ENCODE data around the gene ATRNL1.
A peak's percentile ranks its signal among the peaks of the same experiment; 100 is the strongest.

The ATRNL1 gene

GRCh38 chr10:115895166-115895565 lies 802.0 kb downstream of the ATRNL1 start:
- no peak for DNase-seq (ENCODE audit: low read depth, low spot score)

- no peak for DNase-seq (ENCODE audit: low read depth, low spot score)
These were observed 805.1 kb downstream of the ATRNL1 start for GRCh38 chr10:115898242-115898641.

GRCh38 chr10:115902596-115902995 lies 809.4 kb downstream of the ATRNL1 start:
- DNase-seq (ENCODE audit: low read depth, low spot score) = no peak

DNA sequence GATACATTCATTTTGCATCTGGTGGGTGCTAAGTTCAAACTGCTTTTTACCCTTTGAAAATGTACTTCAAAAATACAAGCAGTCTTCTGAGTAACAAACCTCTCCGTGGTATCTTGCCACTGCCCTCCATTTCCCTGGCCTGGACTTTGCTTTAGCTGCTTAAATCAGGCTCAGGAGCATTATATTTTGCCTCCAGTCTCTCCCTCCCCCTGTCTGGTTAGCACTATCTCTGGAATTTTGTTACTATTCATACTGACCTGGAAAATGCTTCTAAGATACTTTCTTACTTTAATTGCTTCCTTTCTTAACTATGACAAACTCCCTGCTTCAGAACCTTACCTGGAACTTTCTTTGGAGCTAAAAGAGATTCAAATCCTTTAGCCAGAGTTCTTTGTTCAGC lies 810.0 kb downstream of the ATRNL1 start:
- DNase-seq (ENCODE audit: low read depth, low spot score) = no peak

DNA sequence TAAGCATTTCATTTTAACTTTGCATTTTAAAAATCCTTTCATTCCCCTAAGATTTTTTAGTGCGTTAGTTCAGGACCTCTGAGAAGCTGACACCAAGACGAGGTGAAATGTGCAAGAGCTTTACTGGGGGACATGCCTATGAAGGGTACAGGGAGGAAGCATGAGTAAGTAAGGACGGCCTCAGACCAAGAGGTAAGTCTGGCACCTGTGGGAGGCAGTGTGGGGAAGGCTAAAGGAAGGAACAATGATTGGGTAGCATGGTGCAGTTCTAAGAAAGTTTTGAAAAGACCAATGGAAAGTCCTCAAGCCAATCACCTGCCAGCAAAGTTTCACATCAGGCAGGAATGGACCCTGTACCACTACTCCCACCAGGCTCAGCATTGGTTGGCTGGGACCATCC lies 810.7 kb downstream of the ATRNL1 start:
- no peak for DNase-seq (ENCODE audit: low read depth, low spot score)

GRCh38 chr10:115909037-115909436 lies 815.9 kb downstream of the ATRNL1 start:
- no peak for DNase-seq (ENCODE audit: low read depth, low spot score)

DNA sequence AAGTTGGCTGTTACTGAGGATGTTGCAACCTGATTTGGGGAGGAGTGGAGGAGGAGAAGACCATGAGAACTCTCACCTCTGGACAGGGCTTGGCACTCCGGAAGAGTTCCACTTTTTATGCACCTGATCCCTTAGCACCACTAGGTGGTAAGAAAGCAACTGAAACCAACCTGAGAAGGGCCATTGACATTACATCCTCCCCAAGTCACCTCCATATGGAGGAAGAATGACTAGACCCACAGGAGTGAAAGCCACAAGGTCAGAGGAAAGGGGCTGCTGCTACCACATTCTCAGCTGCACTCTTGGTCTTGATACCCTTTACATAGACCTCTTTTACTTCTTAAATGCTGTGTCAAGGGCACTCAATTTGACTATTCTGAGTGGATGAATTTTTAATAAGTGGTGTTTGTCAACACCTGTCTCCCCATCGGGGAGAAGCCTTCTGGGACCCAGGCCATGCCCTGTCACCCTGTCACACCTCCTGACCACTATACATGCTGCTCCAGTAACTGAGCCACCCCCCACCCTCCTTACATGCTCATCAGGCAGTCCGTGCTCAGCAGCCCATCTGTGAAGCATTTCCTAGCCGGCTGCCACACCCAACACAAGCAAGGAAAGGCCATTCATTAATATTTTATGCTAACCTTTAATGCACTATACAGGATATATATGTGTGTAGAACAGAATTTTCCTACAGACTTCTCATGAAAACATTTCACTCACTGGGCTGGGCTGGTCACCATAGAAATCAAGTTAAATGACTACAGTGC lies 817.0 kb downstream of the ATRNL1 start:
- DNase-seq (ENCODE audit: low read depth, low spot score) = no peak

DNA sequence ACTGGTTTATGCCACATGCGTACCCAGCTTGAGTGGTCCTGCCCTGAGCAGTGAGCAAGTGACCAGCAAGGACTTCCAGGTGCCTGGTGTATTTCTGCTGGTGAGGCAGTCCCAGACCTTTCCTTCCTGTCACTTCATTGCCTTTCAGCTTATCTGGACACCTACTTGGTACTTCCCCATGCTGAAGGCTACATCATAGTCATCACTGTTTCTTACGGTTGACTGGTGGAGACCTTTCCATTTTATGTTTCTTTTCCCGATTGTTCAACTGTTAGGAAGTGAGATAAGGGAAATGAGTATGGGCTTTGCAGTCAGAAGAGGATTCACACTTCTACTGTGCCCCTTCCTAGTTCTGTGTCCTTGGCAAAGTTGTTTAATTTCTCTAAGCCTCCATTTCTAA lies 821.3 kb downstream of the ATRNL1 start:
- no peak for DNase-seq (ENCODE audit: low read depth, low spot score)

- DNase-seq (ENCODE audit: low read depth, low spot score) = no peak
These were observed 822.3 kb downstream of the ATRNL1 start for GRCh38 chr10:115915429-115915828.

GRCh38 chr10:115918812-115919211 lies 825.6 kb downstream of the ATRNL1 start:
- peak; percentile 7 for DNase-seq (ENCODE audit: low read depth, low spot score)

DNA sequence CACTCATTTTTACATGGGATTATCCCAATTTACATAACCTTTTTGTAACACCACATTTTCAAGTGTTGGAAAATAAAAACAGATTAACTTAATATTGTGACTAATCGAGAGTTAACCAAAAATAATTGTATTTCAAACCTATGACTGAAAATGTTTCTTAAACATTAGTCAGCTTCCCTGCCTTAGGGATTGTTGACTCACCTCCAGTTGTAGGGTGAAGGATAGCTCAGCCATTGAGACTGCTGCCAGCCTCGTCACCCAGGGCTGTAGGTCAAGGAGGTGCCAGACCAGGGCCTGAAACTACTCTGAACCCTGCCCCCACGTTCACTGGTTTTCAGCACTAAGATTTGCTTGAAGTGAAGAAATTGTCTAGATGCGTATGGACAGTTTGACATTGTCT lies 828.6 kb downstream of the ATRNL1 start:
- no peak for DNase-seq (ENCODE audit: low read depth, low spot score)

GRCh38 chr10:115931309-115931708 lies 838.1 kb downstream of the ATRNL1 start:
- no peak for DNase-seq (ENCODE audit: low read depth, low spot score)

DNA sequence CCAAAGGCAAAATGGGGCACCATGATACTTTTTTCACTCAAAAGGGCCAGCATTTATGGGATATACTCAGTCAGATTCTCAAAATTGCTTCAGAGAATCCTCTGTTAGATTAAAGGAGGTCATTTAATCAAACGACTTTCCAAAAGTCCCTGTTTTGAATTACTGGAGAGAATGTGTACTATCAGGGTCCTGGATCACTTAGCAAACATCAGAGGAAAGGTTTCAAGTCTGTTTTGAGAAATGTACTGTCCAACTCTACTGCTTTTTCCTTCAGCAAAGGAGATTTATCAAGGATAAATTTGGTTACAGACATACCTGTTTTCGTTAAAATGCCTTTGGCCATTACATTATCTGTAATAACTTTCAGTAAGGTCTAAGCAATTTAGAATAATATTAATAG lies 838.9 kb downstream of the ATRNL1 start:
- DNase-seq (ENCODE audit: low read depth, low spot score) = no peak

DNA sequence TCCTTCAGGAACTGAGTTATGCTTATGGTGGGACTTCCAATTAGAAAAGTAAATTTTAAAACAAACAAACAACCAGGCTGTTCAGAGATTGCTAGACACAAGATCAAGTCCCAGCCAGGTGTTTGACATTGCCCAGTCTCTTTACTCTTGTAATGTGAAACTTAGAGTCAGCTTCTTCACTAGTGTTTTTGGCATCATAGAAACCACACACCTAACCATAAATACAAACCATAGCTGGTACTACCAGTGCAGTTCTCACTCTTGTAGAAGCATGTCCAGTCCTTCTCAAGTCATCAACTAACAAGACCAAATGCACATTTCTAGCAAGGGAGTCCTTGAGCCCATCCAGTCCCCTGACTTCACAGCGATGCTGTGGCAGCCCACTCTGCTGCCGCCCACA lies 839.9 kb downstream of the ATRNL1 start:
- DNase-seq (ENCODE audit: low read depth, low spot score) = no peak

DNA sequence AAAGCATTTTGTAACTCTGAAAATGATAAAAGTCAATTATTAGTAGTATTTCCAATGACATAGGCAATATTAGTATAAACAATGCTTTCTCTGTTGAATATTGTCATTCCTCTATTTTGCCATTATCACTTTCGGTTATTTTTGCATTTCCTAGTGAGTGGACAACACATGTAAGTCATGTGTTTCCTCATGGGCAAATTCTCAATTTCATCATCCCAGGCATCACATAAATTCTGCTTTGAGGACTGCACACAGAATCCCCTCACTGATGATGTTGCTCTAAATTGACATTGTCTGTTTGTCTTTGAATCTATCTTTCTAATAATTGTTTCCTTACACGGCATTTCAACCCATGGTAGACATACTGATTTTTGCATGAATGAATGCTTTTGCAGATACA lies 842.6 kb downstream of the ATRNL1 start:
- DNase-seq (ENCODE audit: low read depth, low spot score) = no peak

DNA sequence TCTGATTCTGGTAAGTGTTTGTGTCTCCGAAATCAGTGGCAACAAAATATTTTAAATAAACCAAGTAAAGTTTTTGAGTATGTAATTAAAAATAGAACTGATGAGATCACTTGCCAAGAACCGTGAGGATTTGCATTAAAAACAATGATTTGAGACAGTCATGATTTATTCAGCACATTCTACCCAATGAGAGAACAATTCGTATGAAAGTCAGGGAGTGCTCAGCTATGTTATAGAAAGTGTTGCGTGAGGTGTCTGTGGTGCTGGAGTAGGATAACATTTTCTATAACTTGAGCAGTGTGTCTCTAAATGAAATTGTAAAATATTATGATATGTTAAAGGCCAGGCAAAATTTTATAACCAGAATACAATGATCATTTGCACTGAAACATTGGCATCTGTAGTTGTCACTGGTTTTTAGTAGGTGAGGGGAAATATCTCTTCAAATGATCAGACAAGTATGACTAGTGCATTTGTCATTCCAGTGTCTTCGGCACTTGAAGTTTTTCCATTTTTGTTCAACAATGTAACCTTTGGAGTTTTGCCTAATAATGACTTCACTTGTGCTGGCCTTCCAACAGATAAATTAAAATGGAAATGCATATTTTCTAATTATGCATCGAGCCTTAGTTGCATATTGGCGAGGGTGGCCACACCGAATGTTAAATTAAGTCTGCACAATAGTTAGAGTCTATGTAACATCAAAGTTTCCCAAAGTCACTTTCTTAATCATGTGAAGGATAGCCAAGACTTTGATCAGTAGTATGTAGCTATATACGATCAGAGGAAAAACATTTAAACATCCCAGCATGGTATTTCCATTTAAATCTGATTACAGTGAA lies 844.0 kb downstream of the ATRNL1 start:
- no peak for DNase-seq (ENCODE audit: low read depth, low spot score)

DNA sequence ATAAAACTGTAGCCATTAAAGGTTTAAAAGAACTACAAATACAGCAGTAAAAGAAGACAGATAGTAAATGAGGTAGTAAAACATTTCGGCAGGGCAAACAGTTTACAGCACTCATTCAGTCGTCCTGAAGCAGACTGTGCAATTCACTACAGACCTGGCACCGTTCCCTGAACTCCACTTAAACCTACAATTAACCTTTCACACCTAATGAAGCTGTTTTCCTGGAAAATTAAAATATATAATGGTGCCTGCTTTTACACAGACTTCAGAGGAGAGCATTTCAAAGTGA lies 844.5 kb downstream of the ATRNL1 start:
- DNase-seq (ENCODE audit: low read depth, low spot score) = no peak

GRCh38 chr10:115939101-115939854 lies 846.1 kb downstream of the ATRNL1 start:
- no peak for DNase-seq (ENCODE audit: low read depth, low spot score)

GRCh38 chr10:115941361-115941771 lies 848.2 kb downstream of the ATRNL1 start:
- no peak for DNase-seq (ENCODE audit: low read depth, low spot score)

DNA sequence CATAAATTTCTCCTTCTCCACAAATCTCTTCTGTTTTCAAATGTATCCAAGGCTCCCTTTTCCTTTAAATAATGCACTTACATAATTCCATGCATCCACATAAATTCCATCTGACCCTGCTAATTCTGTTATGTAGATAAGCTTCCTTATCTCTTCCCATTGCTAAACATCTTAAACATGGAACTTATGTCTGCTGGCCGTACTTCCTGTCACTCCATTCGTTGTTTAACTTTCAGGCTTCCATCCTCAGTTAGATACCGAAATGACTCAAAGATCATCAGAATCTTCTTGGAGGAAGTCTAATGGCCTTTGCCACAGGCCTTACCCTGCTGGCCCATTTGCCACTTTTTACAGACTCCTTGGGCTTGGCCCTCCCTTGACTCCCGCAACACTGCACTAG lies 848.9 kb downstream of the ATRNL1 start:
- DNase-seq (ENCODE audit: low read depth, low spot score) = no peak

DNA sequence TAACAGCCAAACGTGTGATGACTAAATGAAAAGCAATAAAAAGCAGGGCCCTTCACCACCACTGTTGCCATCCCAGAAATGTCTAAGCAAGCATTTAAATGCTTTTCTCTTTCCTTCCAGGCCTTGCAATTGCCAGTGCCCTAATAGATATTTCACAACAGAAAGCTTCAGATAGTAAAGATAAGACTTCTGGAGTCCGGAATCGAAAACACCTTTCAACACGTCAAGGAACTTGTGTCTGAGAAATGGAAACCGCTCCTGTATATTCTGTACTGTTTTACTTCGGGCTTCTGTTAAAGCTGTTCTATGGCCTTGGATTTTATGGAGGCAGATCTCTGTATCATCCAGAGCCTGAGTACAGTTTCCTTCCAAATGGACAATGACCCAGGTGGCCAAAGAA lies 851.4 kb downstream of the ATRNL1 start:
- no peak for DNase-seq (ENCODE audit: low read depth, low spot score)

- no peak for DNase-seq (ENCODE audit: low read depth, low spot score)
These were observed 852.7 kb downstream of the ATRNL1 start for GRCh38 chr10:115945701-115946445.
